Measurements from ENCODE around the gene RNASE13.

GRCh38 chr14:21058903-21059302 is 24.3 kb upstream of the RNASE13 start:
- no peak for TF ChIP-seq CTCF (IDR thresholded peaks at IDR 0.05)
- TF ChIP-seq POLR2AphosphoS5 (IDR thresholded peaks at IDR 0.05): no peak
- TF ChIP-seq EP300 (IDR thresholded peaks at IDR 0.05): no peak
- no peak for TF ChIP-seq POLR2A (IDR thresholded peaks at IDR 0.05; ENCODE audit: low read depth)

All from esophagus muscularis mucosa (tissue), 4 donors.